ENCODE measurements around the gene TXLNB.
A peak's percentile ranks its signal among the peaks of the same experiment; 100 is the strongest.

Gene TXLNB

DNA sequence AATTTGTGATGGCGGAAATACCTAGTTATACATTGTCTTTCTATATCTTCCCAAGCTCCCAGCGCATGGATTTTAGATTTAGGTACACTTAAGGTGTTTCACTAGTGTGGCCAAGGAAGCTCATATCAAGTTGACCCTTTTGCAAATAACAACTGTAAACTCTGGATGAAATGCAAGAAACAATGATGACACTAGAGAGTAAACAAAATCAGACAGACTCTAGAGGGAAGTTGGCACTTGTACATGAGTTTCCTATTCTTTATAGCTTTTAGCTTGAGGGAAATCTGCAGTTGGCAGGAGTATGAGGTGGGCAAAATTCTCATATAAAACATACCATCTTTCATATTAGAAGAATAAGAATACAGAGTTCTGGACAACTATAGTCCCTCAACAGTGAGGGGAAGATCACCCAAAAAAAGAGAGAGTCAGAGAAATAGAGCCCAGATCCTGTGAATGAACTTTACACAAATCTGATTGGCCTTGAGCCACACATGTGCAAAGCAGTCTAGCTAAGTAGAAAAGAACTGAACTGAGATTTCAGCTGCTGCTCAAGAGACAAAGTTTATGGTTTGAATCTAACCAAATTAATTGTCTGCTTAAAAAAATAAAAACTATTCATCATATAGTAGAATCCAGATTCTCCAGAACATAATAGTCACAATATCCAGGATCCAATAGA, 26.1 kb downstream of the TXLNB start:
- TF ChIP-seq, protein P1, sequence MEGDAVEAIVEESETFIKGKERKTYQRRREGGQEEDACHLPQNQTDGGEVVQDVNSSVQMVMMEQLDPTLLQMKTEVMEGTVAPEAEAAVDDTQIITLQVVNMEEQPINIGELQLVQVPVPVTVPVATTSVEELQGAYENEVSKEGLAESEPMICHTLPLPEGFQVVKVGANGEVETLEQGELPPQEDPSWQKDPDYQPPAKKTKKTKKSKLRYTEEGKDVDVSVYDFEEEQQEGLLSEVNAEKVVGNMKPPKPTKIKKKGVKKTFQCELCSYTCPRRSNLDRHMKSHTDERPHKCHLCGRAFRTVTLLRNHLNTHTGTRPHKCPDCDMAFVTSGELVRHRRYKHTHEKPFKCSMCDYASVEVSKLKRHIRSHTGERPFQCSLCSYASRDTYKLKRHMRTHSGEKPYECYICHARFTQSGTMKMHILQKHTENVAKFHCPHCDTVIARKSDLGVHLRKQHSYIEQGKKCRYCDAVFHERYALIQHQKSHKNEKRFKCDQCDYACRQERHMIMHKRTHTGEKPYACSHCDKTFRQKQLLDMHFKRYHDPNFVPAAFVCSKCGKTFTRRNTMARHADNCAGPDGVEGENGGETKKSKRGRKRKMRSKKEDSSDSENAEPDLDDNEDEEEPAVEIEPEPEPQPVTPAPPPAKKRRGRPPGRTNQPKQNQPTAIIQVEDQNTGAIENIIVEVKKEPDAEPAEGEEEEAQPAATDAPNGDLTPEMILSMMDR (conservative IDR thresholded peaks at IDR 0.05): no peak
- H3K27ac ChIP-seq: peak overlapping the region; percentile 70

DNA sequence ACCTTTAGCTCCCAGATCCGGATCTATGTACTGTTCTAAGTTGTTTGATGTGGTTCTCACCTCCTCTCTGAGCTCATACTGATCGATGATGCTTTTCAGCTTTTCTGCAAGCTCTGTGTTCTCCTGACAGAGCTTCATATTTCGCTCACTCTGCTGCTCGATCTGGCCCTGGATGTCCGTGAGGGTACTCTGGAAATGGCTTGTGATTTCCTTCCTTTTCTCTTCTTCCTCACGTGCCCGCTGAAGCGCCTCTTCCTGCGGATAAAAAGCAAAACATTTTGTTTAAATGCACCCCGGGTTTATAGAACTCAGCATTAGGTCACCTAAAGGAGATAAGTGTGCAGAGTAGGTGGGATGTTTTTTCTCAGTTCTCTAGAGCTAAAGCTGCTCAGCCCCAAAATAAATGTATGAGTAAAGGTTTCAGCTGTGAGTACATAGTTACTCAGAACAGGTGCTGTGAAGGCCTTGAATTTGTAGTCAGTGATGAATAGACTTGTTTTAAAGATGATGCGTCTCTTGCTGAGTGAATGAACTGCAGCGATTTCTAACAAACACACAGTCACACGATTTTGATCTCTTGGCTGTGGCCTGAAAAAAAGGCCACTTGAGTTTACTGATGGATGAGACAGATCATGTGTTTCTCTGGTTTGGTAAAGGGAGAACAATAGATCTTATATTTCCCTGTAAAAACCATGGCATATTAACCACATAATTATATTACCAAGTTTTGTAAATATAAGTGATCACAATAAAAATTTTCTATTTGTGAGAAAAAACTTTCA, 29.1 kb downstream of the TXLNB start:
- H3K27ac ChIP-seq: peak overlapping the region; percentile 70
- TF ChIP-seq, protein P1 (conservative IDR thresholded peaks at IDR 0.05): no peak

DNA sequence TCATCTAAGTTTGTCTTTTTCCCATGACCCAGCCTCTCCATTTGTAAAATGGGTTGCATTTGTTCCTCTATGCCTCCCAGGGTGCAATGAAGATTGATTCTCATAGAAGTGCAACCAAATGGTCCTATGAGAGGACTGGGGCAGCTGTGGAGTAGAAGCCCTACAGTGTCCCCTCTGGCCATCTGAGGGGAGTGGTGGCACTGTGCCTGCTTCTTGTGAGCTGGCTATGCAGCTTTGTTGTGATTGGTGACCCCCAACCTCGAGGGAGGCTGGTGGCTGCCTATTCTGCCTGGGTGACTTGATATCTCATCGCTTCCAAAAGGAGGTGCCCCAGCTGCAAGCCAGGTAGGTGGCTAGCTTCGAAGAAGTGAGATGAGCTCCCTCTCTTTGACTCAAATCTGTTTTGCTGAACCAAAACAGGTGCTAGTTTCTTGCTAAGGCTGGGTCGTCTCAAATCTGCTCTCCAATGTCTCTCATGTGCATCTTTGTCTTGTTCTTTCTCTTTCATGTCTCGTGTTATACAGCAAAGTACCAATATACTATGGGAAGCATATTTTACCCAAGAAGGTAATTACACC, 33.9 kb downstream of the TXLNB start:
- no peak overlapping the region for H3K27ac ChIP-seq
- TF ChIP-seq, protein P1 (conservative IDR thresholded peaks at IDR 0.05): no peak

- TF ChIP-seq, protein P1 (conservative IDR thresholded peaks at IDR 0.05): no peak
- H3K27ac ChIP-seq: no peak overlapping the region
These were observed 34.5 kb downstream of the TXLNB start for GRCh38 chr6:139257291-139257690.

DNA sequence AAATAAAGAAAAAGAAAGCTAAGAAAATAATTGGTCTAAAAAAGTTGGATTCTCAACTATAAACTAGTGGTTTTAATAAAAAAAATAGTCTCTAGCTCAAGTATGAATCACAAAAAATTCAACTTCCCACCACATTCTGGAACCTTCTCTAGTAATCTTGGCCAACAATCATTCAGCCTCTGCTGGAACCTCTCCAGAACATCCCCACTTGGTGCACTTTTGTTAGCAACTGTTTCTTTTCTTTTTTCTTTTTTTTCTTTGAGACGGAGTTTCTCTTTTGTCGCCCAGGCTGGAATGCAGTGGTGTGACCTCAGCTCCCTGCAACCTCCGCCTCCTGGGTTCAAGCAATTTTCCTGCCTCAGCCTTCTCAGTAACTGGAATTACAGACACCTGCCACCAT, 35.7 kb downstream of the TXLNB start:
- H3K27ac ChIP-seq: no peak overlapping the region
- TF ChIP-seq, protein P1 (conservative IDR thresholded peaks at IDR 0.05): no peak

DNA sequence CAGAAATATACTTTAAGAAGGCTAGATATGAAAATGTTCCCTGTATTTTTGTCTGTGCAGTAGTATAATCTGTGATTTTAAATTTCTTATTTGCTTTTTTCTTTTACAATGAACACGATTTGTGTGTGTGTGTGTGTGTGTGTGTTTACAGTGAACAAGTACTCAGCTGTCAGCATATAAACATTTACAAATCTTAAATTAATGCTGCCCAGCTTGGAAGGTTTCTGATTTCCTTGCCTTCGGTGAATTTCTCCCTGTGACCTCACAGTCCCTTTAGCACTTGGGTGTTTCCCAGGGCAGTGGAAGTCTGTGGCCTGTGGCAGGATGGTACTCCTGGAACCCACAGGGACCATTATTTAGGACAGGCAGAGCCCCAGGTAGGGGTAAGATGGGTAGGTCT, 37.6 kb downstream of the TXLNB start:
- TF ChIP-seq, protein P1 (conservative IDR thresholded peaks at IDR 0.05): no peak
- H3K27ac ChIP-seq: peak overlapping the region; percentile 31; the same call in 1 of the 2 replicates

DNA sequence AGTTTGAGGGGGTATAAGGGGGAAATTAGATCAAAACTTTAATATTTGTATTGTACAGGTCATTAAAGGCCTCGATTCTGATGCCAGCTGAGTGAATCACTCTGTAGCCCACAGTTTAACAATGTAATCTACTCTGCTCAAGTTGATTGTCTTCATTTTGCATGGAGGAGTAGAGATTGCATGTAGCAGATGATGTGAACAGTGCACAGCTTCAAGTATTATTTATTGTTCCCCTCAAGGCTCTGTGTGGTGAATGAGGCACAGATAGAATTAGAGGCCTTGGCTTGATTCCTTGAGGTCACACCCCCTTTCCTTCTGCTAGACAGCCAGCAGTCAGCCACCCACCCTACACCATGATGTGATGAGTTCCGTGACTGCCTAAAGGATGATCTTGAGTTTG, 38.1 kb downstream of the TXLNB start:
- peak overlapping the region; percentile 31; the same call in 1 of the 2 replicates for H3K27ac ChIP-seq

More for the DNA sequence above, 38.1 kb downstream of the TXLNB start:
- TF ChIP-seq, protein P1 (conservative IDR thresholded peaks at IDR 0.05): no peak
